Fibroblast of the conjunctiva (primary cell): ENCODE measurements around the gene CBX8.
"Not testable (repeated sequence)": the region's sequence is repeated elsewhere in the genome, so short reads cannot be mapped to it uniquely, and the experiment has no call there.

ENCODE experiments used
- DNase-seq: peaks from one replicate; pipeline ENCODE4 v3.0.0-alpha.2; 2010; ENCODE audit warnings: low read depth

The CBX8 gene

GRCh38 chr17:79779084-79779529 lies 17.8 kb downstream of the CBX8 start:
- no peak for DNase-seq

GRCh38 chr17:79778504-79779083 lies 18.3 kb downstream of the CBX8 start:
- DNase-seq = no peak

GRCh38 chr17:79777894-79778503 lies 18.9 kb downstream of the CBX8 start, which contains the start of gene CBX2:
Gene CBX2, plus strand, starts transcription at chr17:79778148. Its CDS starts 88 bp downstream, at chr17:79778236.
- DNase-seq = no peak

GRCh38 chr17:79777120-79777893 lies 19.6 kb downstream of the CBX8 start:
- DNase-seq = no peak

GRCh38 chr17:79776376-79777119 lies 20.3 kb downstream of the CBX8 start:
- DNase-seq = no peak

GRCh38 chr17:79775632-79776031 lies 21.2 kb downstream of the CBX8 start:
- no peak for DNase-seq

GRCh38 chr17:79774561-79774975 lies 22.3 kb downstream of the CBX8 start:
- no peak for DNase-seq

- DNase-seq = not testable (repeated sequence)
These were observed 24.2 kb downstream of the CBX8 start for GRCh38 chr17:79772726-79773125.

- no peak for DNase-seq
These were observed 25.6 kb downstream of the CBX8 start for GRCh38 chr17:79771276-79771675.

GRCh38 chr17:79769570-79770506 lies 27.0 kb downstream of the CBX8 start:
- DNase-seq = no peak

GRCh38 chr17:79765708-79766107 lies 31.2 kb downstream of the CBX8 start:
- no peak for DNase-seq

- no peak for DNase-seq
These were observed 34.8 kb downstream of the CBX8 start for GRCh38 chr17:79761894-79762589.

GRCh38 chr17:79760197-79760906 lies 36.5 kb downstream of the CBX8 start:
- DNase-seq = no peak

GRCh38 chr17:79758271-79758670 lies 38.6 kb downstream of the CBX8 start:
- DNase-seq = no peak

- no peak for DNase-seq
These were observed 39.6 kb downstream of the CBX8 start for GRCh38 chr17:79757140-79757745.

GRCh38 chr17:79755591-79755990 lies 41.3 kb downstream of the CBX8 start:
- DNase-seq = no peak

GRCh38 chr17:79754903-79755302 lies 42.0 kb downstream of the CBX8 start:
- not testable (repeated sequence) for DNase-seq

GRCh38 chr17:79754370-79754769 lies 42.5 kb downstream of the CBX8 start:
- no peak for DNase-seq

- DNase-seq = no peak
These were observed 44.7 kb downstream of the CBX8 start for GRCh38 chr17:79752175-79752574.
